ENCODE results near the gene AP3S2.

DNA sequence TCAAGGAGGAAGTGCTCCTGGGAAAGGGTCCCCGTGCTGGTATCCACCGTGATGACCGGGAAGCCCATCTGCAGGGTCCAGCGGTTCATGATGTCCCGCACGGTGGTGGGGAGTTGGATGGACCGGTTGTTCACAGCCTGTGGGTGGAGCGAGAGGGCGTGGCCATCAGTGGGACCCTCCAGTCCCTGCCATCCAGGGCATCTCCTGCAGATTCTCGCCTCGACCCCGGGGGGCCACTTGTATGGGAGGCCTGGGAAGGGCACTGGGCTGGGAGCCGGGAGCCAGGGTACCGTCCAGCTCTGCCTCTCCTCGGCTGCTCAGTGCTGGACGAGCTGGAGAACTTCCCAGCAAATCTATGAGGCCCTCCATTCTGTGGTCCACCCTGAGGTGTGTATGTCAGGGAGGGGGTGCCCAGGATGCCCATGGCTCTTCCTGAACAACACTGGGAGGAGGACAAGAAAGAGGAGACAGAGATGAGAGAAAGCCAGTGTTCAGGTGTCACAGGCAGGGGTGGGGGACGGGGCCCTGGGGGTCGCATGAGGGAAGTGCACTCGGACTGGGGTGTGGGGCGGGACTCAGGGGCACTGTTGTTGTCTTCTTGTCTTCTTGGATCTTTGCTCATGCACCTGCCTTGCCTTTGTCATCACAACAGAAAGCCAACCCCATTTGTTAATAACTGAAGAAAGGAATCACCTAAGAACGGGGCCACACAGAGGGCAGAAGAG is 92.2 kb downstream of the AP3S2 start:
- TF ChIP-seq, protein P1, sequence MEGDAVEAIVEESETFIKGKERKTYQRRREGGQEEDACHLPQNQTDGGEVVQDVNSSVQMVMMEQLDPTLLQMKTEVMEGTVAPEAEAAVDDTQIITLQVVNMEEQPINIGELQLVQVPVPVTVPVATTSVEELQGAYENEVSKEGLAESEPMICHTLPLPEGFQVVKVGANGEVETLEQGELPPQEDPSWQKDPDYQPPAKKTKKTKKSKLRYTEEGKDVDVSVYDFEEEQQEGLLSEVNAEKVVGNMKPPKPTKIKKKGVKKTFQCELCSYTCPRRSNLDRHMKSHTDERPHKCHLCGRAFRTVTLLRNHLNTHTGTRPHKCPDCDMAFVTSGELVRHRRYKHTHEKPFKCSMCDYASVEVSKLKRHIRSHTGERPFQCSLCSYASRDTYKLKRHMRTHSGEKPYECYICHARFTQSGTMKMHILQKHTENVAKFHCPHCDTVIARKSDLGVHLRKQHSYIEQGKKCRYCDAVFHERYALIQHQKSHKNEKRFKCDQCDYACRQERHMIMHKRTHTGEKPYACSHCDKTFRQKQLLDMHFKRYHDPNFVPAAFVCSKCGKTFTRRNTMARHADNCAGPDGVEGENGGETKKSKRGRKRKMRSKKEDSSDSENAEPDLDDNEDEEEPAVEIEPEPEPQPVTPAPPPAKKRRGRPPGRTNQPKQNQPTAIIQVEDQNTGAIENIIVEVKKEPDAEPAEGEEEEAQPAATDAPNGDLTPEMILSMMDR (IDR thresholded peaks at IDR 0.05), result no peak
- no peak for TF ChIP-seq POLR2AphosphoS5 (IDR thresholded peaks at IDR 0.05)
- TF ChIP-seq POLR2A (IDR thresholded peaks at IDR 0.05), result no peak

All from suprapubic skin (tissue), 4 donors.